ENCODE measurements around the gene CCDC134. TPM values are rescaled to one million over a fixed set of nuclear protein-coding genes. Genes with fewer than 3 reads are reported as not detected.

Gene CCDC134
- total and polyA plus RNA-seq, 2 of the 8 experiments (the other 6 are each of a cell fraction or from before 2014, with no cell fraction given): 7.7 to 20.0 TPM

- no peak overlapping the region for H3K9ac ChIP-seq (replicated peaks in 1 of 4; ENCODE audit: extremely low read depth in 1 of 4, low read depth in 3 of 4, low read length in 3 of 4)
- no peak overlapping the region for H3K18ac ChIP-seq (ENCODE audit: extremely low read depth, low read length)
- H3K27me3 ChIP-seq (replicated peaks in 1 of 4; ENCODE audit: control insufficient read depth in 3 of 4, extremely low read depth in 1 of 4, insufficient read depth in 3 of 4, low read length in 3 of 4): no peaks in the 10 kb centered on the region; a peak in 1 of 7 replicates
- H3K79me1 ChIP-seq (ENCODE audit: low read depth, low read length): no peaks in the 10 kb centered on the region
- ChIA-PET CTCF (ENCODE audit: partially characterized antibody) (interaction anchor here (0.8 to 9.1 kb wide), 3 partner anchors 9 to 20 kb away, joined by 3 to 54 read pairs (median 22); no protein-coding TSS in a partner anchor), POLR2A (ENCODE audit: partially characterized antibody) (no interaction called here)
- no peaks in the 10 kb centered on the region for H3K4me1 ChIP-seq (replicated peaks in 1 of 4; ENCODE audit: control insufficient read depth in 3 of 4, insufficient read depth in 4 of 4, low read length in 3 of 4)
- H2AK5ac ChIP-seq (ENCODE audit: low read depth, low read length): no peak overlapping the region
- H3K9me3 ChIP-seq (ENCODE audit: insufficient read depth in 2 of 2, low read depth in 1 of 2, low read length in 1 of 2): no peaks in the 10 kb centered on the region
- H4K20me1 ChIP-seq (replicated peaks in 1 of 2; ENCODE audit: control insufficient read depth in 1 of 2, insufficient read depth in 2 of 2, low read length in 2 of 2): no peaks in the 10 kb centered on the region
- H3K14ac ChIP-seq (ENCODE audit: insufficient read length): no peak overlapping the region
- no peak overlapping the region for H4K8ac ChIP-seq (ENCODE audit: extremely low read depth, insufficient read depth, low read length)
- no peak overlapping the region for H3K4ac ChIP-seq (replicated peaks; ENCODE audit: insufficient read length, low read depth, low read length)
- no peak for DNase-seq (ENCODE audit: low read depth in 1 of 2, low spot score in 2 of 2)
- no peak overlapping the region for H3K27ac ChIP-seq (ENCODE audit: low read depth, low read length)
- H2BK120ac ChIP-seq (replicated peaks; ENCODE audit: low read depth, low read length): no peak overlapping the region
- H2BK5ac ChIP-seq (ENCODE audit: low read depth, low read length): no peak overlapping the region
- H2BK12ac ChIP-seq (ENCODE audit: low read depth, low read length): no peak overlapping the region
- no peak overlapping the region for H2AFZ ChIP-seq (ENCODE audit: low read length)
- H3K23ac ChIP-seq (ENCODE audit: insufficient read length): no peak overlapping the region
- no peak overlapping the region for H3K4me3 ChIP-seq (ENCODE audit: extremely low read depth in 1 of 4, insufficient read depth in 2 of 4, low read depth in 3 of 4, low read length in 4 of 4)
- H2BK15ac ChIP-seq (ENCODE audit: low read length): no peak overlapping the region
- H2BK20ac ChIP-seq (ENCODE audit: low read length): no peak overlapping the region
- FAIRE-seq: no peak
- no peaks in the 10 kb centered on the region for H3K79me2 ChIP-seq (ENCODE audit: control insufficient read depth in 1 of 2, insufficient read depth in 2 of 2, low read length in 2 of 2)
- WGBS, 2 experiments (ENCODE audit: extremely low coverage in 1 of 2, insufficient coverage in 1 of 2, insufficient read length in 1 of 2, insufficient replicate concordance in 2 of 2, low coverage in 1 of 2, low lambda C conversion rate in 2 of 2, missing lambda C conversion rate in 1 of 2): 76% methylated on average over 5 of the region's 5 CpGs; no CpG with 5 or more reads in 1 of the 2 experiments
- H3K4me2 ChIP-seq (ENCODE audit: insufficient read depth in 1 of 2, low read depth in 2 of 2, low read length in 2 of 2): no peak overlapping the region
- H3K36me3 ChIP-seq (ENCODE audit: control insufficient read depth in 2 of 4, insufficient read depth in 4 of 4, low read length in 3 of 4): no peaks in the 10 kb centered on the region
- 0 out of 2 replicates have a peak, but pooled peaks cover 2% of the 10 kb centered on the region for H3K23me2 ChIP-seq (ENCODE audit: low read depth, low read length)
- H4K5ac ChIP-seq (ENCODE audit: insufficient read length, low read depth, low read length): no peak overlapping the region
- H4K91ac ChIP-seq (replicated peaks; ENCODE audit: insufficient read length, low read length): no peak overlapping the region
- H3K56ac ChIP-seq (replicated peaks; ENCODE audit: insufficient read length, low read depth, low read length): no peak overlapping the region
- TF ChIP-seq ATF3 (IDR thresholded peaks at IDR 0.05; ENCODE audit: insufficient read depth, low read depth, low read length): no peak
- no peak for TF ChIP-seq HDAC2 (IDR thresholded peaks at IDR 0.05; ENCODE audit: borderline replicate concordance in 1 of 2, low read depth in 2 of 2, low read length in 2 of 2)
- TF ChIP-seq SUZ12 (IDR thresholded peaks at IDR 0.05; ENCODE audit: low read length): no peak
- TF ChIP-seq SP2 (IDR thresholded peaks at IDR 0.05; ENCODE audit: low read length): no peak
- TF ChIP-seq TAF1 (IDR thresholded peaks at IDR 0.05; ENCODE audit: low read depth, low read length): no peak
Observed at GRCh38 chr22:41766476-41766875, 34.0 kb upstream of the CCDC134 start.

Measured in H1 (cell line).